Stimulated activated CD4-positive, alpha-beta T cell treated with anti-CD3 and anti-CD28 coated beads, Interleukin-12 subunit alpha, Interleukin-12 subunit beta, amount 100 ng/mL, for 24 hours (primary cell): ENCODE data around the gene HLA-DRB5.
"Not testable (repeated sequence)": the region's sequence is repeated elsewhere in the genome, so short reads cannot be mapped to it uniquely, and the experiment has no call there.

Experiments
- DNase-seq, 2 experiments: peaks; one replicate each; pipeline ENCODE4 v3.0.0-alpha.2; 2020; ENCODE audit warnings: low read depth in 2 of 2

Gene HLA-DRB5

GRCh38 chr6:32529697-32530430, at the start of gene HLA-DRB5:
TSS of gene HLA-DRB5 (minus strand) at chr6:32530287. CDS start at chr6:32530224, 63 bp downstream.
- DNase-seq: no peak

DNA sequence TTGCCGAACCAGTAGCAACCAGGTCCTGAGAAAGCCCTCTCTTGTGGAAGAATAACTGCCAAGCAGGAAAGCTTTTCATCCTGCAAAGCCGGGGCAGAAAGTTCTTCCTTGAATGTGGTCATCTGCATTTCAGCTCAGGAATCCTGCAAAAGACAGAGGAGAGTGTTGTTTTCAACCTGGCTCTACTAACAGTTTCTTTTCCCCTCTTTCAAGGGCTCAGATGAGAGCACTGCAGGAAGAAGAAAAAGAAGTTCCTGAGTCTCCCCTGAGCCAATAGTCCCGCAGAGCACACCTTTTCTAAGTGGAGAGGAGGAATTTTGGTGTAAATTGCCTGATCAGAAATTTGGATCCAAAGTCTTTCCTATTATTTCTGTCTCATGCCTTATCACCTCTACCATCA, 48.9 kb upstream of the HLA-DRB5 start:
- DNase-seq: no peak

- DNase-seq: not testable (repeated sequence)
Observed at GRCh38 chr6:32577493-32577892, 47.4 kb upstream of the HLA-DRB5 start.

- DNase-seq: no peak
Observed at GRCh38 chr6:32576250-32576649, 46.2 kb upstream of the HLA-DRB5 start.

DNA sequence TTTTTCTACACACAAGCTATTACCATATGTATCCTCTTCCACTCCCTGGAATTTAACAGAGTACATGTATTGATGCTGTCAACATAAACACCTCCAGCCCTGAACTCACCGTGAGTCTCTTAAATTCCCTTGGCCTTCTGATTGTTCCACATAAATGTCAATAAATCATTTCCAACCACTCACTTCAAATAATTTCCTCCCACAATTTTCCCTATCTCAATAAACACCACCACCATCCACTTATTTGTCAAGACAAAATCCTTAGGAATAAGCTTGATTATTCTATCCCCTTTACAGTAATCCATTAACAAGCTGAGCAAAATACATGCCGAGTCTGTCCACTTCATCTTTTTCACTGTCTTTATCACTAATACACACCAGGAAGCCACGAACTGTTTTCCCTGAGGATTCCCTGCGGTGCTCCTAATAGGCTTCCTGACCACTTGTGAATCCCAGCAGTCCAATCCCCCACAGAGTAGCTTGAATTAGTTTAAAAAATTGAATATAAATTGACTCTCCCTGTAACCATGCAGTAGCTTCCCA, 40.3 kb upstream of the HLA-DRB5 start:
- no peak for DNase-seq

- DNase-seq: no peak
Observed at GRCh38 chr6:32568561-32568960, 38.5 kb upstream of the HLA-DRB5 start.

GRCh38 chr6:32566957-32567356, 36.9 kb upstream of the HLA-DRB5 start:
- DNase-seq: no peak

- no peak for DNase-seq
Observed at GRCh38 chr6:32565511-32565910, 35.4 kb upstream of the HLA-DRB5 start.

DNA sequence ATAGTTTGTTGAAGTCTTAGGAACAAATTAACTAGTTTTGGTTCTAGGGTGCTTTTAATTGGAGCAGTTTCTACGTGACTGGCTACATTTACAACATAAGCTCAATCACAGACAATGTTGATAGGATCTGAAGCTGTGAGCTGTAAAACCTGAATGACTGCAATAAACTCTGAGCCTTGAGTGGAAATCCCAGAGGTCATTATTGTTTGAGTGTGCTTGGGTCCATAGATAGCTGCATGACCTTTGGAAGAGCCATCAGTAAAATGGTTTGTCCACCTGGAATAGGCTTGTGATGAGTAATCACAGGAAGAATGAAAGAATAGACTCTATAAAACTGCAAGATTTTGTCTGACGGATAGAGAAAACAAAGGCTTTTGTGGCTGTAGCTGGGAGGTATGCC, 32.9 kb upstream of the HLA-DRB5 start:
- DNase-seq: no peak

DNA sequence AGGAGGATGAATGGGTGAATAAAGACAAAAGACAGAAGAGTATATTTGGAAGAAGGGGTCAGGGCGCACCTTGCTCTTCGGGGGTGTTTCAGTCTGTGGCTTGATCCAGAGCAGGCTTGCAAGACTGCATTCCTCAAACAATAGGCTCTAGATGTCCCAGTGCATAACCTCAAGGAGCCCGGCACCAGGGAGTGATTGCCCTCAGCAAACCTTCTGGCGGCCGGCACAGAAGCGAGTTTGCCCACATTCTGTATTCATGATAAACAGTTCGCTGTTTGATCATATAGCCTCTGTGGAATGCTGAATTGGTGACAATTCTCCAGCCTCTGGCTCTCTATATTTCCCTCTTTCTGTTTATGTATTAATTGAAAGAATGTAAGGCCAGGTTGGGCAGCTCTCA, 29.7 kb upstream of the HLA-DRB5 start:
- DNase-seq: no peak

DNA sequence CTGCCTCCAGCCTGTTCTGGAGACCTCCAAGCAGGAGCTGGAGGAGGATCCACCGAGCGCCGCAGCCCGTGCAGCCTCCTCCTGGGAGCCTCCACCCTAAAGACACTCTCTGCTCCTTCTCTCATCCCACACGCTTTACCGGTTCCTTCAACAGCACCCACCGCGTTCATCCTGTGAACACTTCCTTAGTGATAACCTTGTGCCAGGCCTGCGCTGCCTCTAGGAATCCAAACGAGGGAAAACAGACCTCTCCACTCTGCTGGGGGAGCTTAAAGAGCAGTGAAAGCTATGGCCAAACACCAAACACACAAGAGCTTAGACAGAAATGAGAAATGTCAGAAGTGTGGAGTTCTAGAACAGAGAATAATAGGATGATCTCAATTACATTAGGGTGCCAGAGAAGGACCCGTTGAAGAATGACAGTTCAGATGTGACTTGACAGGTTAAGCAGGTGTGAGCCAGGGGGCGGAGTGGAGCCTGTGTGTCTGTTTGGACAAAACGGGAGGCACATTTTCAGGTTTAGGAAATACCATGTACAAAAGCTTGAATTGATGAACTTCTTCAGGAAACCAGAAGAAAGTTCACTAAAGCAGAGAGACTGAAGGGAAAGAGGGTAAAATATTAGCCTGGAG, 28.5 kb upstream of the HLA-DRB5 start:
- no peak for DNase-seq

DNA sequence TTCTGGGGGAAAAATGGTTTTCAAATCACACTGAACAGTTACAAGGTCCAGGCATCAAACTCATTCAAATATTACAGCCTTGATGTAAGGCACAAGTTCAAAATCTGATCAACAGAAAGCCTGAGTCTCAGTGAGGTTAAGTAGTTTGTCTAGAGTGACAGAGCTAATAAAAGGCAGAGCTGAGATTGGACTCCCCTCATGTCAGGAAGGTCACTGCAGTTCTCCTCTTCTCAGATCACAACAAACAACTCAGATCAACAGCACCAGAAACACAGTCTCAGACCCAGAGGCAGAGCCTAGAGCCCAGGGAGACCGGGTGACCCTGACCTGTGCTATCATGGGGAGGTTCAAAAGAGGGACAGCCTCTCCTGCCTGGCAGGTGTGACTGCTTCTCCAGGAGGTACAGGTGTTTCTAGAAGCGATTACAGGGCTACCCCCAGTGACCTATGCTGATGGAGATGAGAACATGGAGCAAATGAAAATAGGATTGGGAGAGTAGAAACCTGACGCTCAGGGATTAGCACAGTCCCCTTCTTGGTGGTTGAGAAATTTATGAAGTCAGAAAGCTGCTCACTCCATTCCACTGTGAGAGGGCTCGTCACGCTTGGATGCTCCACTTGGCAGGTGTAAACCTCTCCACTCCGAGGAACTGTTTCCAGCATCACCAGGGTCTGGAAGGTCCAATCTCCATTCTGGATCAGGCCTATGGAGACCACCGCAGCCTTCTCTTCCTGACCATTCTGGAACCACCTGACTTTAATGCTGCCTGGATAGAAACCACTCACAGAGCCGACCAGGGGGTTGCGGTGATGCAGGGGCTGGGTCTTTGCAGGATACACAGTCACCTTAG, 24.3 kb upstream of the HLA-DRB5 start:
- no peak for DNase-seq

- no peak for DNase-seq
Observed at GRCh38 chr6:32553037-32553742, 23.1 kb upstream of the HLA-DRB5 start.

DNA sequence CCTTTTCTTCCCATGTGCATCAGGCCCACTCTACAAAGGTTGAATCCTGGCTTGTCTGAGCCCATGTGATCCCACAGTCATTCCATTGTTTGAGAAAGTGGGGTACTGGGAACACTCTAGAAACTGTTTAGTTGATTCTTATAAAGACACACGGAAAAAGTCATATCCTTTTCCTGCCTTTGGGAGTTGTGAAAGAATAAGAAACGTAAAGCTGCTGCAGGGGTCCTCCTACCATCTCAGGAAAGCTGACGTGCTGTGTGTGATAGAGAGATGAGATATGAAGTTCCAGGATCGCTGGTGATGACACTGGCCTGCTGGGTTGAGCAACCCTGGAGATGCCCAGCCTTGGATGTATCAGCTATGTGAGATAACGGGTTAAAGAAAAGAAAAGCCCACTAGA, 21.3 kb upstream of the HLA-DRB5 start:
- DNase-seq: no peak

- DNase-seq: no peak
Observed at GRCh38 chr6:32539839-32540238, 9.8 kb upstream of the HLA-DRB5 start.

DNA sequence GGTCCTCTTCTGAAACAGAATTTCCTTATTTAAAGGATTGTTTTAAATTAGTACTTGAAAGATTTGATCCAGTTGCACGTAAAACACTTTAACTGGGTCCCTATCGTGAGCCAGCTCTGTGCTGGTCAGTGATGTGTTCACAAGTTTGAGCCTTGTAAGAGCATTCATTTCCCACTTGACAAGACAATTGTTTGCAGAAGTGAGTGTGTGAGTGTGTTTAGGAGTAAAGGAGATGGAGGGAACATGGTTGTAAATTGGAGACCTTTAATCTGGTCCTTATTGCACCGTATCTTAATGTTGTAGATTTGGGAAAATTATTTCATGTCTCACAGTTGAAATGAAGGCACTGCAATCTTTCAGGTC, 325 bp upstream of the HLA-DRB5 start:
- DNase-seq: not testable (repeated sequence)

- DNase-seq: no peak
Observed at GRCh38 chr6:32522302-32523047, 7.6 kb downstream of the HLA-DRB5 start.

DNA sequence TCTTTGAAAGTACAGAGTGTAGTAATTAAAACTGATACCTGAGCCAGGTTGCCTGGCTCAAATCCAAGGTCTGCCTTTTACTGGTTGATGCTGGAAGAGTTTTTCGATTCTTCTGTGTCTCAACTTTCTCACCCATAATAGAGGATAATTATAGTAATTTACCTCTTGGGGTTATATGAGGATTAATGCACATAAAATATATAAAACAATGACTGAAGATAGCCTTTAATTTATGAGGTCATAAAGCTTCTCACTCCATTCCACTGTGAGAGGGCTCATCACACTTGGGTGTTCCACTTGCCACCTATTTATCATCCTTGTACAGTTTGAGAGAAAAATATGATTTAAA, 10.2 kb downstream of the HLA-DRB5 start:
- DNase-seq: no peak

- no peak for DNase-seq
Observed at GRCh38 chr6:32519118-32519909, 10.8 kb downstream of the HLA-DRB5 start.
